Neural crest cell (in vitro differentiated cells): ENCODE results near the gene SNRNP200. TPM values are rescaled to one million over a fixed set of nuclear protein-coding genes. Genes with fewer than 3 reads are reported as not detected.
A peak's percentile ranks its signal among the peaks of the same experiment; 100 is the strongest.

Source experiments
- DNase-seq: peaks from one replicate; pipeline ENCODE4 v3.0.0; 2021; ENCODE audit warnings: low read depth, mixed read lengths, low spot score
- H3K27ac Mint-ChIP-seq: one replicate; pipeline ENCODE4 v1.8.0; 2021; ENCODE audit warnings: mild to moderate bottlenecking, mixed read lengths; ENCODE audit not compliant: unreplicated experiment
- H3K27me3 Mint-ChIP-seq: 2 replicates; pipeline ENCODE4 v1.8.0; 2021; ENCODE audit warnings: low read depth, mild to moderate bottlenecking, mixed read lengths
- H3K36me3 Mint-ChIP-seq: 2 replicates; pipeline ENCODE4 v1.8.0; 2021; ENCODE audit warnings: low read depth, mild to moderate bottlenecking, mixed read lengths
- H3K4me1 Mint-ChIP-seq: 2 replicates; pipeline ENCODE4 v1.8.0; 2021; ENCODE audit warnings: mixed read lengths
- H3K4me3 Mint-ChIP-seq: one replicate; pipeline ENCODE4 v1.8.0; 2021; ENCODE audit warnings: mild to moderate bottlenecking, mixed read lengths
- H3K9me3 Mint-ChIP-seq: 2 replicates; pipeline ENCODE4 v1.8.0; 2021; ENCODE audit warnings: mixed read lengths
- CTCF ChIP-seq: fragments of 200-600 bp; sonication (generic); conservative IDR thresholded peaks from 2 replicates; pipeline ENCODE4 v1.5.0; 2021; ENCODE audit warnings: antibody characterized with exemption, mild to moderate bottlenecking
- total RNA-seq: library from RNA; stranded (reverse); gene quantifications from 2 replicates; pipeline ENCODE4 v1.2.1, GENCODE V29; 2021

SNRNP200 gene
- total RNA-seq, 1 donor from 2014 or later, result 250 TPM

GRCh38 chr2:96264656-96265348, 40.5 kb downstream of the SNRNP200 start:
- peak; percentile 59 for TF ChIP-seq CTCF
- Mint-ChIP-seq H3K36me3 (peaks cover 7% of the 10 kb centered on the region), H3K9me3 (no peaks in the 10 kb centered on the region), H3K27me3 (no peaks in the 10 kb centered on the region), H3K4me3 (peak overlapping the region; percentile 94), H3K4me1 (peaks cover 32% of the 10 kb centered on the region), H3K27ac (no peak overlapping the region)
- DNase-seq, result peak; percentile 28

- H3K4me1 Mint-ChIP-seq, result peaks cover 32% of the 10 kb centered on the region
- H3K36me3 Mint-ChIP-seq, result peaks cover 7% of the 10 kb centered on the region
- H3K27me3 Mint-ChIP-seq, result no peaks in the 10 kb centered on the region
- no peak for TF ChIP-seq CTCF
- H3K9me3 Mint-ChIP-seq, result no peaks in the 10 kb centered on the region
- DNase-seq, result no peak
- peak overlapping the region; percentile 94 for H3K4me3 Mint-ChIP-seq
- H3K27ac Mint-ChIP-seq, result no peak overlapping the region
These were observed 41.3 kb downstream of the SNRNP200 start for GRCh38 chr2:96264086-96264485.

- Mint-ChIP-seq H3K4me3 (no peak overlapping the region), H3K36me3 (no peaks in the 10 kb centered on the region), H3K27ac (no peak overlapping the region), H3K4me1 (peaks cover 32% of the 10 kb centered on the region), H3K9me3 (no peaks in the 10 kb centered on the region), H3K27me3 (no peaks in the 10 kb centered on the region)
- DNase-seq, result no peak
- no peak for TF ChIP-seq CTCF
These were observed 43.0 kb downstream of the SNRNP200 start for GRCh38 chr2:96262306-96262705.

GRCh38 chr2:96261328-96262003, 43.9 kb downstream of the SNRNP200 start:
- Mint-ChIP-seq H3K4me1 (peaks cover 26% of the 10 kb centered on the region), H3K4me3 (no peak overlapping the region), H3K36me3 (no peaks in the 10 kb centered on the region), H3K9me3 (no peaks in the 10 kb centered on the region), H3K27me3 (no peaks in the 10 kb centered on the region), H3K27ac (no peak overlapping the region)
- no peak for DNase-seq
- no peak for TF ChIP-seq CTCF

GRCh38 chr2:96260387-96261260, 44.7 kb downstream of the SNRNP200 start:
- Mint-ChIP-seq H3K27me3 (no peaks in the 10 kb centered on the region), H3K4me3 (peak overlapping the region; percentile 28), H3K27ac (no peak overlapping the region), H3K4me1 (peaks cover 24% of the 10 kb centered on the region), H3K9me3 (no peaks in the 10 kb centered on the region), H3K36me3 (no peaks in the 10 kb centered on the region)
- no peak for DNase-seq
- TF ChIP-seq CTCF, result peak; percentile 51
